Inflammatory macrophage treated with lipopolysaccharide for 1 hour (primary cell): ENCODE data around the gene GNG10.
"Not testable (repeated sequence)": the region's sequence is repeated elsewhere in the genome, so short reads cannot be mapped to it uniquely, and the experiment has no call there.

Experiments used
- DNase-seq, 2 donors: peaks; one replicate each; pipeline ENCODE4 v3.0.0-alpha.2; 2020 to 2022

Gene GNG10

GRCh38 chr9:111657051-111657450 is 4.4 kb upstream of the GNG10 start:
- peak in 1 of 2 donors; percentile 9 for DNase-seq

- no peak for DNase-seq
Observed at GRCh38 chr9:111658943-111659342, 2.5 kb upstream of the GNG10 start.

DNA sequence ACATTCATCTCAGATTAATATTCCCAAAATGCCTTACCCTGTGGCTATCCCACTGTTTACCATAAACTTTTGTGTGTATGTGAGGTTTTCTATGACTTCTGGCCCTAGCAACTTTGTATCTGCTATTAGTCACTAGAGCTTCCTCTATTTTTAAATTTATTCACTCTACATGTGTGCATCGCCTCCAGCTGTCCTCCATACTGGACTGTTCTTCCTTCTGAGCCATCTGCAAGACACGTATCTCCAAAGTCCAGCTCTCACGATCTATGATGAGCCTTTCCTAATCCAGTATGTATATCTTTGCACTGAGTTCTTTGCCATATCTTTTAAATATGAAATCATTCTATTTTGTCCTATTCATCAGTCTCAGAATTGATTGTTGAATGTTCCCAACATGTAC is 1.7 kb upstream of the GNG10 start:
- DNase-seq = peak; percentile 16 to 30

DNA sequence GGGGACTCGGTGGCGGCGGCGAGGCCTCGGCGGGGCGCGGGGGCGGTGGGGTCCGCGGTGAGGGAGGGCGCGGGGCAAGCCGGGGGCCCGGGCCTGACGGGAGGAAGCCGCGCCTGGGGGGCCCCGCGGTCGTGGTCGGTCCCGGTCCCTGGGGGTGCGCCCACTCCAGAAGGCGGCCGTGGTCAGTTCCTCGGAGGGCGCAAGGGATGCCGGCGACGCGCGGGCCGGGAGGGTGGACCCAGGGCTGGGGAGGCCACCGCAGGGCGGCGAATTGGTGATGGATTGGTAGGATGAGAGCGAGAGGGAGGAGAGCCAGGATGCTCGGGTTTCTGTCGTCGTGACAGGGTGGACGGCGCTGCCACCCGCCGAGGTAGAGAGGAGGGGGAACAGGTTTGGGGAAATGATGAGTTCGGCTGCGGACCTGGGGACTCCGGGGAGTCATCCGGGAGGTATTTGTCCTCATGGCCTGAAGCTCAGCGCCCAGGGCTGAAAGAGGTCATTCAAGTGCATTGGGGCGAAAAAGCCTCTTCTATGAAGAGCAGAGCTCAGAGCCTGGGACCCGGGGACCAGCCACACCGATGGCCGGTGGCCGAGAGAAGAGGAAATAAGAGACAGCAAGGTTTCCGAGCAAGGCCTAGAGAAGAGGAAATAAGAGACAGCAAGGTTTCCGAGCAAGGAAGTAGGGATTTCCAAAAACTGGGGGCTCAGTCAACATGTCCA is 557 bp downstream of the GNG10 start:
- DNase-seq = peak; percentile 67 to 79

- DNase-seq = peak; percentile 9 to 18
Observed at GRCh38 chr9:111662576-111663300, 1.3 kb downstream of the GNG10 start.

GRCh38 chr9:111663301-111663823 is 2.0 kb downstream of the GNG10 start:
- DNase-seq = no peak

DNA sequence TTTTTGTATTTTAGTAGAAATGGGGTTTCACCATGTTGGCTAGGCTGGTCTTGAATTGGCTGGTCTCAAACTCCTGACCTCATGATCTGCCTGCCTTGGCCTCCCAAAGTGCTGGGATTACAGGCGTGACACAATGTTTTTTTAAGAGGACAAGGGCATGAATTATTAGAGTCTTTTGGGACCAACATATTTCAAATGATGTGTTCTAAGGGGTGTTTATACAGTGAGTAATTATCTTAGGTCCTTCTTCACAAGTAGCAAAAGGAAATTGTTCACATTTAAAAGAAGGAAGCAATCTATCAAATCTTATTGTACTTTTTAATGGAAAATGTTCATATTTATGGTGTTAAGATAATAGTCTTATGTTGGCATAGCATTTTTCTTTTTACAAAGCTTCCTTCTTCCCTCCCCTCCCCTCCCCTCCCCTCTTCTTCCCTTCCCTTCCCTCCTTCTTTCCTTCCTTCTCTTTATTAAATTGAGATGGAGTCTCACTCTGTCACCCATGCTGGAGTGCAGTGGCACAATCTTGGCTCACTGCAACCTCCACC is 6.7 kb downstream of the GNG10 start:
- DNase-seq = no peak

DNA sequence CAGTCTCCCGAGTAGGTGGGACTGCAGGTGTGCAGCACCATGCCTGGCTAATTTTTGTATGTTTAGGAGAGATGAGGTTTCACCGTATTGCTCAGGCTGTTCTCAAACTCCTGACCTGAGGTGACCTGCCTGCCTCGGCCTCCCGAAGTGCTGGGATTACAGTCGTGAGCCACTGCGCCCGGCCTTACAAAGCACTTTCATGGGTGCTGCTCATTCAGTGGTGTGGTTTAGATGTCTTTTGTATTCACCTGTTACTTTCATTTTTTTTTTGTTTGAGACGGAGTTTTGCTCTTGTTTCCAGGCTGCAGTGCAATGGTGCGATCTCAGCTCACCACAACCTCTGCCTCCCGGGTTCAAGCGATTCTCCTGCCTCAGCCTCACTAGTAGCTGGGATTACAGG is 7.2 kb downstream of the GNG10 start:
- not testable (repeated sequence) for DNase-seq

GRCh38 chr9:111674319-111674718 is 12.9 kb downstream of the GNG10 start:
- no peak for DNase-seq

DNA sequence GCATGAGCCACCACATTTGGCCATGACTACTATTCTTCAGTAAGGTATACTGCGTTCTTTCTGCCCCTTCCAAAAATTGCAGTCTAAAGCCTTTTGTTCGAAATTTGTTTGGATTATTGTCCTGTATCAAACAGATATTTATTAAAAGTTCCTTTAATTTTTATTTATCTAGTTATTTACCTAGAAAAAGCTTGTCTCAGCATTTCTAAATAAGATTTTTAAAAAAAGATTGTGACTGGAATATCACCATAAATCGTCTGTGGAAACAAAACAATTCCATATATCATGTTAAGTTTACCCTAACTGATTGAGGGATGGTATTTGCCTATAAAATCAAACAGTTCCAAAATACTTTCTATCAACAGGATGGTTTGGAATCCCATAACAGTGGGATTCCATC is 14.7 kb downstream of the GNG10 start:
- DNase-seq = no peak

- DNase-seq = no peak
Observed at GRCh38 chr9:111678293-111678692, 16.9 kb downstream of the GNG10 start.

GRCh38 chr9:111679199-111679598 is 17.8 kb downstream of the GNG10 start:
- DNase-seq = no peak

DNA sequence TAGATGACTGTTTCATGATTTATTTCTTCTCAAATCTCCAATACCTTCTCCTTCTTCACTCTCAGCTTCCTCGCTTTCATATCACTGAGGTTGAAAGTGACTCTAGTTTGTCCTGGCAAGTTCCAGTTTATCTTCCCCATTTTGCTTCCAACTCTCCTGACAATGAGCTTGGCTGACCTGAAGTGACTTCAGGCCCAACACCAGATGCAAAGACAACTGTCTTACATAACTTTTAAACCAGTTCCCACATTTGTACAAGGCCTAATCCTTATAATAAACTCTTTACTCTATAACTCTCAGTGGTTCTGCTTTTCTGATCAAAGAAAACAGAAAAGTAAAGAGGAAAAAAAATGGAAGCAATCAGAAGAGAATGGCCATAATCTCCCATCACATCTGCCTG is 22.0 kb downstream of the GNG10 start:
- DNase-seq = peak; percentile 19 to 32

DNA sequence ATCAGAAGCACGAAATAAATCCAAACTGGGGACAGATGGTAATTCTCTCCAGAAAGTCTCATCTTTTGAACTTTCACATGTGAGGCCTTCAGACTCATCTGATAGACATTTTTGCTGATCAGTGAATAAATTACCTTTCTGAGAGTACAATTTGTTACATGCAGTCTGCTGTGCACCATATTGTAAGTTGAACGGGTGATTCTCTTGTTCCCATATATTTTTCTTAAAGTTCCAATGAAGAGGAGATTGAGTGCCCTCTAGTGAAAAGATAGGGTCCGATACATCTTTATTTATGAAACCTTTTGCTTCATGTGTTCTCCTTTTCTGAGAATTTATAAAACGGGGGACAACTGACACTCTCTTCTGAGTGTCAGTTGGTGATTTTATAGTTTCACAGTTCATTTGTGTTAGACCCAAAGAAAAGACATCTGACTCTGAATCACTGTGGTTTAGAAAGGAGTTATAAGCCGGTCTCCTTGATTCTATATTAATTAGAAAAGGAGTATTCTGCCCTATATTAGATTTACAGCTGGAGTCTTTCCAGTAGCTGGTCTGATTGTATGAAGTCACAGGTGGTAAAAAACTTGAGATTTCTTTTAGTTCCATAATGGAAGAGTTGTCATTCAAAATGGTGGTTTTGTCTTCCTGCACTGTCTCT is 30.4 kb downstream of the GNG10 start:
- DNase-seq = peak; percentile 52 to 65

- DNase-seq = no peak
Observed at GRCh38 chr9:111696796-111697195, 35.4 kb downstream of the GNG10 start.

DNA sequence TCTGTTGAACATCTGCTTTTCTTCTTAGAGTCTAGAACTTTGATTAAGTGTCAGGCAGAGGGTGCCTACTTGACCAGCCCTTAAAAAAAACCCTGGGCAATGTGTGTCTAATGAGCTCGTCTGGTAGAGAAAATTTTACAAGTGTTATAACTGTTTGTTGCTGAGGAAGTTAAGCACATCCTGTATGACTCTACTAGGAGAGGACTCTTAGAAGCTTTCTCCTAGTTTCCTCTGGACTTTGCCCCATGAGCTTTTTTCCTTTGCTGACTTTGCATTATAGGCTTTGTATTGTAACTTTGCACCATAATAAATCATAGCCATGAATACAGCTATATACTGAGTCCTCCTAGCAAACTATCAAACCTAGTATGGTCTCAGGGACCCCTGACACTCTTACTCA is 39.4 kb downstream of the GNG10 start:
- no peak for DNase-seq

- DNase-seq = no peak
Observed at GRCh38 chr9:111704503-111704902, 43.1 kb downstream of the GNG10 start.

- DNase-seq = no peak
Observed at GRCh38 chr9:111711548-111711947, 50.1 kb downstream of the GNG10 start.

- DNase-seq = no peak
Observed at GRCh38 chr9:111712369-111712768, 51.0 kb downstream of the GNG10 start.

DNA sequence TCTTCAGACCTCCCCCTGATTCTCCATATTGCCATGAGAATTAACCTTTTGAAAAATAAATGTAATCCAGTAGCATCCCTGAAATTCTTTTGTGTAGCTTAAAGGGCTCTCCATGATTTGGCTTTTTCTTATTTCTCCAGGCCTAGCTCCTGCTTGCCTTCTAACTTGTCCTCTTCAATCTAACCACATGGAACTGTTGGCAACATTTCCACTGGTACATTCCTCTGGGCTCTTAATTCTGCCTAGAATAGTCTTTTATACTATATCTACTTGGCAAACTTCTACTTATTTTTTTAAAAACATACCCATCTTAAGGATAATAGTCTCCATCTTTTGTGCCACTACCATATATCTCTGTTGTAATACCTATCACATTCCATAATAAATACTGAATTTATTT is 54.1 kb downstream of the GNG10 start:
- DNase-seq = no peak

- DNase-seq = no peak
Observed at GRCh38 chr9:111719541-111719940, 58.1 kb downstream of the GNG10 start.
